Osteoblast (primary cell): ENCODE data around the gene GNGT2. TPM values are rescaled to one million over a fixed set of nuclear protein-coding genes. Genes with fewer than 3 reads are reported as not detected.
A peak's percentile ranks its signal among the peaks of the same experiment; 100 is the strongest.

Experiments
- DNase-seq: peaks from one replicate; pipeline ENCODE4 v3.0.0; 2011; ENCODE audit warnings: low spot score, mixed read lengths; ENCODE audit not compliant: insufficient read length; ENCODE audit errors: missing footprints
- H2AFZ ChIP-seq: 2 replicates; pipeline ENCODE4 v1.6.0; 2011; ENCODE audit warnings: mild to moderate bottlenecking, low read length
- H3K27ac ChIP-seq: 2 replicates; pipeline ENCODE4 v1.5.1; 2011; ENCODE audit warnings: mild to moderate bottlenecking, low read depth, low read length, moderate library complexity
- H3K27me3 ChIP-seq: 2 replicates; pipeline ENCODE4 v1.6.0; 2012; ENCODE audit warnings: mild to moderate bottlenecking, control low read depth, inconsistent platforms, low read length, moderate library complexity; ENCODE audit not compliant: insufficient read depth
- H3K36me3 ChIP-seq: 2 replicates; pipeline ENCODE4 v1.5.1; 2011; ENCODE audit warnings: mild to moderate bottlenecking, low read length, control low read depth, moderate library complexity; ENCODE audit not compliant: insufficient read depth
- H3K4me1 ChIP-seq: 2 replicates; pipeline ENCODE4 v1.5.1; 2011; ENCODE audit warnings: mild to moderate bottlenecking, low read length, control low read depth, moderate library complexity; ENCODE audit not compliant: insufficient read depth
- H3K4me2 ChIP-seq: 2 replicates; pipeline ENCODE4 v1.6.0; 2011; ENCODE audit warnings: mild to moderate bottlenecking, low read length; ENCODE audit not compliant: insufficient read depth
- H3K4me3 ChIP-seq: fragments of 200-600 bp; sonication (generic); 3 replicates; pipeline ENCODE4 v1.5.1; 2012; ENCODE audit warnings: mild to moderate bottlenecking, low read length, inconsistent platforms; ENCODE audit not compliant: insufficient read depth
- H3K79me2 ChIP-seq: 2 replicates; pipeline ENCODE4 v1.6.0; 2012; ENCODE audit warnings: mild to moderate bottlenecking, low read length, control low read depth, inconsistent platforms; ENCODE audit not compliant: insufficient read depth
- H3K9me3 ChIP-seq: 2 replicates; pipeline ENCODE4 v1.5.1; 2011; ENCODE audit warnings: low read depth, low read length, control low read depth
- H4K20me1 ChIP-seq: 2 replicates; pipeline ENCODE4 v1.6.0; 2012; ENCODE audit warnings: mild to moderate bottlenecking, low read length, control low read depth; ENCODE audit not compliant: insufficient read depth
- CTCF ChIP-seq: IDR thresholded peaks from 2 replicates; pipeline ENCODE4 v1.5.1; 2011; ENCODE audit warnings: mild to moderate bottlenecking, low read depth, low read length, moderate library complexity; ENCODE audit errors: extremely low read depth
- total RNA-seq: library from RNA; depleted of rRNA; stranded (reverse); fragments of >200 nt; gene quantifications from 2 replicates; pipeline ENCODE4 v1.2.3, GENCODE V29; 2012

The GNGT2 gene
- total RNA-seq, 1 donor: not detected

GRCh38 chr17:49254066-49254465 is 43.7 kb upstream of the GNGT2 start:
- H4K20me1 ChIP-seq: no peaks in the 10 kb centered on the region
- H3K27ac ChIP-seq: no peak overlapping the region
- no peaks in the 10 kb centered on the region for H3K79me2 ChIP-seq
- H3K27me3 ChIP-seq: peaks cover 4% of the 10 kb centered on the region
- H3K4me1 ChIP-seq: no peaks in the 10 kb centered on the region
- H3K36me3 ChIP-seq: no peaks in the 10 kb centered on the region
- H3K4me2 ChIP-seq: no peak overlapping the region
- DNase-seq: peak; percentile 13
- no peaks in the 10 kb centered on the region for H3K9me3 ChIP-seq
- no peak overlapping the region for H2AFZ ChIP-seq
- TF ChIP-seq CTCF: no peak
- no peak overlapping the region for H3K4me3 ChIP-seq

- Histone ChIP-seq H3K36me3 (no peaks in the 10 kb centered on the region), H2AFZ (no peak overlapping the region), H3K4me2 (no peak overlapping the region), H3K27me3 (peaks cover 6% of the 10 kb centered on the region), H3K4me1 (no peaks in the 10 kb centered on the region), H3K9me3 (no peaks in the 10 kb centered on the region), H4K20me1 (no peaks in the 10 kb centered on the region), H3K79me2 (no peaks in the 10 kb centered on the region), H3K27ac (no peak overlapping the region), H3K4me3 (no peak overlapping the region)
- TF ChIP-seq CTCF: no peak
- peak; percentile 76 for DNase-seq
Observed at GRCh38 chr17:49252148-49252695, 41.8 kb upstream of the GNGT2 start.

- Histone ChIP-seq H3K27me3 (peaks cover 6% of the 10 kb centered on the region), H2AFZ (no peak overlapping the region), H4K20me1 (no peaks in the 10 kb centered on the region), H3K4me1 (no peaks in the 10 kb centered on the region), H3K4me3 (no peak overlapping the region), H3K9me3 (no peaks in the 10 kb centered on the region), H3K36me3 (no peaks in the 10 kb centered on the region), H3K79me2 (no peaks in the 10 kb centered on the region), H3K4me2 (no peak overlapping the region), H3K27ac (no peak overlapping the region)
- TF ChIP-seq CTCF: no peak
- no peak for DNase-seq
Observed at GRCh38 chr17:49249890-49250522, 39.6 kb upstream of the GNGT2 start.

DNA sequence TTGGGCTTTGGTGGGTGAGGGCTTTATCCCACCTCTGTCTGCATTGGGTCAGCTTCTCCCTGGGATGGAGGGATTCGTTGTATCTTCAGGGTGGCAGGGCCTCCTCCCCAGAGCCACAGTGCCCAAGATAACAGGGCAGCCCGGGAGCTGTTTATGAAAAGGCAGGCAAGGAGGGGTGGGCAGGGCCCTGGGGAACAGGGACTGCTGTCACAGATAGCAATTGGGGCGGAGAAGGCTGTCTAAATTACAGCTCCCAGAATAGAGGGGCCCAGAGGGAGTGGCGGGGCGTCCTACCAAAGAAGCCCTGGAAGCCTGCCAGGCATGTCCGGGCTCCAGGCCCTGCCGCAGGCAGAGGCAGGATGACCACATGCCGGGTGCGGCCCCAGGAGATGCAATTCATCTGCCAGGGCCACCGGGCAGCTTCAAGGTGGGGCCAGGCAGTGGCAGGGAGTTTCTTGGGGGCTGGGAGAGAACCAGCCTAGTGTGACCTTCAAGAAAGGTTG is 39.0 kb upstream of the GNGT2 start:
- peak; percentile 85 for DNase-seq
- Histone ChIP-seq H3K79me2 (no peaks in the 10 kb centered on the region), H3K9me3 (no peaks in the 10 kb centered on the region), H3K4me1 (no peaks in the 10 kb centered on the region), H3K27me3 (peaks cover 6% of the 10 kb centered on the region), H3K4me3 (no peak overlapping the region), H2AFZ (no peak overlapping the region), H3K4me2 (no peak overlapping the region), H4K20me1 (no peaks in the 10 kb centered on the region), H3K36me3 (no peaks in the 10 kb centered on the region), H3K27ac (no peak overlapping the region)
- TF ChIP-seq CTCF: no peak
